T-cell (primary cell): Measurements from ENCODE around the gene TP63. TPM values are rescaled to one million over a fixed set of nuclear protein-coding genes. Genes with fewer than 3 reads are reported as not detected.

Experiments
- ATAC-seq, 4 experiments: fragments of 200-7000 bp in 3 of 4; fragments of 150-1000 bp in 1 of 4; cut with Tn5 transposase; replicated peaks in 1 of 4; 1 replicate in 3 of 4; 2 replicates in 1 of 4; pipeline ENCODE4 v1.10.0; 2021; ENCODE audit warnings: moderate library complexity in 3 of 4, mild to moderate bottlenecking in 2 of 4, moderate number of reproducible peaks in 1 of 4
- CTCF ChIA-PET, 2 donors: fragments of 300-600 bp; sonication (Branson Sonifier 250); formaldehyde crosslinking; loops; one replicate each; lab custom pipeline; 2022; ENCODE audit warnings: antibody characterized with exemption in 2 of 2; lab: Charles Lee
- POLR2A ChIA-PET, 2 donors: fragments of 300-600 bp; sonication (Branson Sonifier 250); formaldehyde crosslinking; loops; one replicate each; lab custom pipeline; 2022; ENCODE audit warnings: antibody characterized with exemption in 2 of 2; lab: Charles Lee
- DNase-seq, 35 experiments: peaks; one replicate each; pipeline versions ENCODE4 v3.0.0 to v3.0.0-alpha.2; 2013 to 2023
- H3K27ac ChIP-seq: one replicate; pipeline ENCODE4 v1.5.1; 2013; ENCODE audit warnings: low read length
- H3K27me3 ChIP-seq, 2 experiments: replicated peaks in 1 of 2; 1 replicate in 1 of 2; 2 replicates in 1 of 2; pipeline versions ENCODE4 v1.6.1 to v1.7.0; 2013; ENCODE audit warnings: low read length in 1 of 2, mixed read lengths in 1 of 2; ENCODE audit not compliant: control insufficient read depth in 2 of 2, insufficient read depth in 2 of 2; ENCODE audit errors: extremely low read depth in 1 of 2
- H3K36me3 ChIP-seq, 2 donors: 1 replicate in 1 of 2; 2 replicates in 1 of 2; pipeline versions ENCODE4 v1.6.1 to v1.7.0; 2013; ENCODE audit warnings: low read length in 1 of 2; ENCODE audit not compliant: control insufficient read depth in 2 of 2, insufficient read depth in 1 of 2; ENCODE audit errors: extremely low read depth in 1 of 2
- H3K4me1 ChIP-seq, 2 experiments: 1 replicate in 1 of 2; 2 replicates in 1 of 2; pipeline versions ENCODE4 v1.6.1 to v1.7.0; 2013; ENCODE audit warnings: low read length in 2 of 2, mixed read lengths in 1 of 2; ENCODE audit not compliant: insufficient read depth in 2 of 2, control insufficient read depth in 1 of 2; ENCODE audit errors: extremely low read depth in 1 of 2
- H3K4me3 ChIP-seq, 2 donors: 1 replicate in 1 of 2; 2 replicates in 1 of 2; pipeline versions ENCODE4 v1.5.1 to v1.7.0; 2013; ENCODE audit warnings: mild to moderate bottlenecking in 2 of 2, low read length in 1 of 2, moderate library complexity in 1 of 2; ENCODE audit not compliant: control insufficient read depth in 1 of 2; ENCODE audit errors: extremely low read depth in 1 of 2
- H3K9me3 ChIP-seq: 2 replicates; pipeline ENCODE4 v1.7.0; 2013
- H3K27ac Mint-ChIP-seq, 2 donors: one replicate each; pipeline ENCODE4 v1.8.0; 2020 to 2021; ENCODE audit warnings: mild to moderate bottlenecking in 2 of 2, mixed read lengths in 2 of 2
- H3K27me3 Mint-ChIP-seq, 2 donors: one replicate each; pipeline ENCODE4 v1.8.0; 2021 to 2022; ENCODE audit warnings: mixed read lengths in 2 of 2
- H3K36me3 Mint-ChIP-seq: one replicate; pipeline ENCODE4 v1.8.0; 2021; ENCODE audit warnings: mixed read lengths
- H3K4me1 Mint-ChIP-seq, 3 donors: one replicate each; pipeline ENCODE4 v1.8.0; 2020 to 2022; ENCODE audit warnings: mixed read lengths in 3 of 3, mild to moderate bottlenecking in 1 of 3
- H3K4me3 Mint-ChIP-seq, 3 donors: one replicate each; pipeline ENCODE4 v1.8.0; 2020 to 2022; ENCODE audit warnings: mild to moderate bottlenecking in 3 of 3, mixed read lengths in 3 of 3, moderate library complexity in 3 of 3
- H3K9me3 Mint-ChIP-seq, 3 donors: one replicate each; pipeline ENCODE4 v1.8.0; 2020 to 2022; ENCODE audit warnings: mixed read lengths in 3 of 3
- WGBS: methylation state at CpG from one replicate; pipeline ENCODE4 v1.1.5; 2013; ENCODE audit warnings: missing lambda C conversion rate; ENCODE audit not compliant: insufficient coverage; 5-methylcytosine and 5-hydroxymethylcytosine counted together
- total RNA-seq, 35 experiments: library from RNA in 6 of 35; stranded (reverse) in 6 of 35; fragments of 120-200 nt in 1 of 35; gene quantifications; one replicate each; pipeline versions ENCODE4 v1.2.1 to v1.2.4 and lab custom pipeline; 2013 to 2026

TP63 gene
- total RNA-seq, 5 donors from 2014 or later (not counting 1 experiment from before 2014, with no cell fraction given), result 0.35 to 0.75 (median 0.62) TPM; not detected in 1

DNA sequence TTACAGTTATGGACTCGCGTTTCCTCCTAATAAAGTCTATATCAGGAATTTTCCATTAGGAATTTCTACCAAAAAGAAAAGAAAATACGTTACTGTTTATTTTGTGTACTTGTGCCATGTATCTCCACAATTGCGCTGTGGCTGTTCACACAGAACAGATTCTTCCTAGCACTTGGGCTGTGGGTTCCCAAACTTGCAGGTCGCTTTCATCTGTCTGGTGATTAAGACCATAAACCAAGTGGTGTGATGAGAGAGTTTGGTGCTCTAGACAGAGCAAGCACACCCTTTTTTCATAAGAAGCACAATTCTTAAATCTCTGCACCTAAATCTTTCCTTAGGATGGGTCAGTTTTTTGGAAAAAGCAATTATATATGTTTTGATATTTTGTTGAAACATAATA, 203.3 kb downstream of the TP63 start:
- H3K27ac Mint-ChIP-seq, result no peak overlapping the region
- no peaks in the 10 kb centered on the region for H3K4me1 Mint-ChIP-seq
- no peaks in the 10 kb centered on the region for H3K27me3 Mint-ChIP-seq
- H3K27me3 ChIP-seq, result no peaks in the 10 kb centered on the region
- H3K36me3 ChIP-seq, result no peaks in the 10 kb centered on the region
- H3K9me3 ChIP-seq, result no peaks in the 10 kb centered on the region
- CTCF ChIA-PET, result no interaction called here
- POLR2A ChIA-PET, result no interaction called here
- H3K4me3 Mint-ChIP-seq, result no peak overlapping the region
- no peak overlapping the region for H3K4me3 ChIP-seq
- no peaks in the 10 kb centered on the region for H3K9me3 Mint-ChIP-seq
- no peaks in the 10 kb centered on the region for H3K4me1 ChIP-seq
- WGBS, result no CpG with 5 or more reads among the region's 5 CpGs
- ATAC-seq (no peak), DNase-seq (no peak)
- H3K27ac ChIP-seq, result no peak overlapping the region
- no peaks in the 10 kb centered on the region for H3K36me3 Mint-ChIP-seq

GRCh38 chr3:189836795-189837194, 205.6 kb downstream of the TP63 start:
- H3K27ac Mint-ChIP-seq, result no peak overlapping the region
- 100% methylated on average over 1 of the region's 5 CpGs for WGBS
- no peaks in the 10 kb centered on the region for H3K36me3 Mint-ChIP-seq
- no peak overlapping the region for H3K4me3 Mint-ChIP-seq
- no peaks in the 10 kb centered on the region for H3K36me3 ChIP-seq
- ChIA-PET CTCF (no interaction called here), POLR2A (no interaction called here)
- no peaks in the 10 kb centered on the region for H3K27me3 ChIP-seq
- H3K27me3 Mint-ChIP-seq, result no peaks in the 10 kb centered on the region
- H3K4me1 Mint-ChIP-seq, result no peaks in the 10 kb centered on the region
- ATAC-seq (no peak), DNase-seq (no peak)
- H3K4me1 ChIP-seq, result no peaks in the 10 kb centered on the region
- H3K4me3 ChIP-seq, result no peak overlapping the region
- no peaks in the 10 kb centered on the region for H3K9me3 Mint-ChIP-seq
- H3K27ac ChIP-seq, result no peak overlapping the region
- H3K9me3 ChIP-seq, result no peaks in the 10 kb centered on the region

DNA sequence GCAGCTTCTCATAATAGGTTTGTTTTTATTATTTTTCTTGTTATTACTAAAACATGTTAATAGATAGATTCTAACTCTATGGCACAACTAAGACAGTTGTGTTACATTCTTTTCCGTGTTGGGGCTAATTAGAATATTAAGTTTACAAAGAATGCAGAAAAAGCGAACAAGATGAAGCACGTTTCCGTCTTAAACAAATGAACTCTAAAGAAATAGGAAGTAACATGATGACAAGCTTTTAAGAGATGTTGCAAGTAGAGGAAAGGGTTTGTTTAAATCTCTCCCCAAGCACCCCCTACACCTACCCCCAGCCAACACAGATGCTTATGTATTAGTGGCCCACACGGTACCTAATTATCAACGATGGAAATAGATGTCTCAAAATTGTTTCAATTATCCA, 207.1 kb downstream of the TP63 start:
- Histone ChIP-seq H3K27me3 (peaks cover 0 to 4% of the 10 kb centered on the region in 2 experiments), H3K4me3 (no peak overlapping the region), H3K4me1 (no peaks in the 10 kb centered on the region), H3K36me3 (no peaks in the 10 kb centered on the region), H3K9me3 (no peaks in the 10 kb centered on the region), H3K27ac (no peak overlapping the region)
- CTCF ChIA-PET, result no interaction called here
- Mint-ChIP-seq H3K27ac (no peak overlapping the region), H3K27me3 (no peaks in the 10 kb centered on the region), H3K36me3 (no peaks in the 10 kb centered on the region), H3K9me3 (no peaks in the 10 kb centered on the region), H3K4me1 (no peaks in the 10 kb centered on the region), H3K4me3 (no peak overlapping the region)
- no CpG with 5 or more reads among the region's 6 CpGs for WGBS
- ATAC-seq, result no peak
- no peak for DNase-seq
- POLR2A ChIA-PET, result no interaction called here

GRCh38 chr3:189839576-189839975, 208.4 kb downstream of the TP63 start:
- Mint-ChIP-seq H3K4me1 (no peaks in the 10 kb centered on the region), H3K9me3 (no peaks in the 10 kb centered on the region), H3K36me3 (no peaks in the 10 kb centered on the region), H3K27me3 (no peaks in the 10 kb centered on the region), H3K27ac (no peak overlapping the region), H3K4me3 (no peak overlapping the region)
- Histone ChIP-seq H3K36me3 (no peaks in the 10 kb centered on the region), H3K27me3 (peaks cover 0 to 4% of the 10 kb centered on the region in 2 experiments), H3K27ac (no peak overlapping the region), H3K9me3 (no peaks in the 10 kb centered on the region), H3K4me3 (no peak overlapping the region), H3K4me1 (no peaks in the 10 kb centered on the region)
- POLR2A ChIA-PET, result no interaction called here
- no peak for ATAC-seq
- 100% methylated on average over 1 of the region's 2 CpGs for WGBS
- DNase-seq, result no peak
- CTCF ChIA-PET, result no interaction called here

DNA sequence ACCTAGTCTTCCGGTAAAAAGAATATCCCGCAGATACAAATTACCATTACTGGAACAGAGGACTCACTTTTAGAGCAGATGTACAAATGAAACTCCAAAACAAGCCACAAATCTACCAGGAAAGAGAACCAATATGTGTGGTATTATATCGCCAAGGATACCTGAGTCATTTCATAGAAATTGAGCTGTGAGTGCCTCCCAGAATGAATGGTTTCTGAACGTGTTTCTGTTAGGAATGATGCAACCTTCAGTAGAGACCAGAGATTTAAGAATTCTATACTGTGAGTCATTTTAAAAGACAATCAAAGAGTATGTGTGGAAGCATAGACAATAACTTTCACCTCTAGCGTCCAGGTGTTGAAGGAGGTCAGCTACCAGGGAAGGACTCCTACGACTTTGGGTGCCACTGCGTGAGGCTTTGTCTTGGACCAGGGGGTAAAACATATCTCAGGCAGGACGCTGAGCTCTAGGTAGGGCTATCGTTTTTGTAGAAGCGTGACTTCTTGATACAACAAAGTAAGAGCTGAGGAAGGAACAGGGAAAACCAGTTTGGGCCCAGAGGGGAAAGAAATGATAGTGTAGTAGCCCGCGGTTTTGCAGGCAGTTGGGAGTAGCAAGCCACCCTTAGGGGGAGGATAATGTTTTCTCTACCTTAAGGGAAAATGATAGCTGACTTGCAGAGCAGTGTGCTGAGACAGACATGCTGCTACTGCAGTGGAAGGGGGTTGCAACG, 210.4 kb downstream of the TP63 start:
- no peak for DNase-seq
- Mint-ChIP-seq H3K27ac (no peak overlapping the region), H3K4me3 (no peak overlapping the region), H3K36me3 (no peaks in the 10 kb centered on the region), H3K4me1 (no peaks in the 10 kb centered on the region), H3K9me3 (no peaks in the 10 kb centered on the region), H3K27me3 (no peaks in the 10 kb centered on the region)
- ChIA-PET CTCF (interaction anchor here in 1 of 2 donors (1.1 kb wide), 1 partner anchor 46 kb away, joined by 3 read pairs; no protein-coding TSS in a partner anchor), POLR2A (no interaction called here)
- Histone ChIP-seq H3K9me3 (no peaks in the 10 kb centered on the region), H3K36me3 (no peaks in the 10 kb centered on the region), H3K27ac (no peak overlapping the region), H3K27me3 (peaks cover 0 to 4% of the 10 kb centered on the region in 2 experiments), H3K4me1 (no peaks in the 10 kb centered on the region), H3K4me3 (no peak overlapping the region)
- ATAC-seq, result no peak
- 57% methylated on average over 8 of the region's 13 CpGs for WGBS

DNA sequence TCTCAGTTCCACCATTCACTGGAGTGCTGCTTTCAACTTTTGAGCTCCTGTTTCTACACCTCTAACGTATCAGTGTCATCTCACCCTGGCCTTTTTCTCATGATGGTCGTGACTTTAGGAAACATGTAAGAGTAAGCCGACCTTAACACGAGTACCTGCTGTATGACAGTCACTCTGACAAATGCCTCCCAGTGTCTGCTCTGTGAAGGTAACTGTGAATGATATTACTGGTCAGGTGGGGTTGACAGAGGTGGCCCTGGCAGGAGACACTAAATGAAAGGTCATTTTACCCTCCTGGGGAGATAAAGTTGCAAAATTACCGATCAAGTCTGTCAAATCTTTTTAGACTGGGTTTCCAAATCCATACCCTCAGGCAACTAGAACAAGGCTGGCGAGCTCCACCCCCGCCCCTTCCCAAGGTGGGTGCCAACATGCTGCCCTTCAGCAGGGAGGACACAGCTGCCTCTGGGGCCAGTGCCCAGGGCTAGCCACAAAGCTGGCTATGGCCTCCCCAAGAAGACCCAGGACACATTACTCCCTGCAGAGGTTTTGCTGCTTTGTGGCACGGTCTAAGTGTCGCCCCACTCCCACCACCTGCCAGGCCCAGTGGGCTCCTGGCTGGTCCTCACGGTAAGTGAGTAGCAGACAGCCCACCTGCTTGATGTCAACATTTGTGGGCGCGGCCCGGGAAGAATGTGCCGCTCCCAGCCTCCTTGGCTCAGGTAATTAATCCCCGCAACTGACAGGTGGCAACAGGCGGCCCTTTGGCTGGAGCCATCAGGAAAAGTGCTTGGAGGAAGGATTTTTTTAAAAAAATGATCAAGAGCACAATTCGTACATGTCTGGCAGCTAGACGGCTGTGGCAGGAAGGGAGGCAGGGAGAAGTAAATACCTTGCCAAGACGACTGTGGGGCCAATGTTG, 211.8 kb downstream of the TP63 start:
- Mint-ChIP-seq H3K4me1 (no peaks in the 10 kb centered on the region), H3K27ac (no peak overlapping the region), H3K36me3 (no peaks in the 10 kb centered on the region), H3K9me3 (no peaks in the 10 kb centered on the region), H3K4me3 (no peak overlapping the region), H3K27me3 (no peaks in the 10 kb centered on the region)
- Histone ChIP-seq H3K27me3 (peaks cover 0 to 6% of the 10 kb centered on the region in 2 experiments), H3K27ac (no peak overlapping the region), H3K36me3 (no peaks in the 10 kb centered on the region), H3K4me1 (no peaks in the 10 kb centered on the region), H3K9me3 (no peaks in the 10 kb centered on the region), H3K4me3 (no peak overlapping the region)
- ATAC-seq, result no peak
- DNase-seq, result no peak
- ChIA-PET CTCF (interaction anchor here in 1 of 2 donors (0.6 kb wide), 1 partner anchor 27 kb away, joined by 3 read pairs; no protein-coding TSS in a partner anchor), POLR2A (no interaction called here)
- WGBS, result 89% methylated on average over 16 of the region's 19 CpGs
